HEK293 (cell line): ENCODE results near the gene SGCB.
A peak's percentile ranks its signal among the peaks of the same experiment; 100 is the strongest.

Source experiments
- GLIS1 ChIP-seq: fragments of 450-650 bp; formaldehyde crosslinking; IDR thresholded peaks from 2 replicates; pipeline ENCODE4 v1.5.1; 2016; ENCODE audit warnings: missing biosample characterization, missing genetic modification characterization
- GLIS2 ChIP-seq: fragments of 450-650 bp; formaldehyde crosslinking; IDR thresholded peaks from 2 replicates; pipeline ENCODE4 v1.5.1; 2016; ENCODE audit warnings: missing biosample characterization, missing genetic modification characterization
- IKZF3 ChIP-seq: fragments of 450-650 bp; IDR thresholded peaks from 2 replicates; pipeline ENCODE4 v1.5.0; 2018; ENCODE audit warnings: missing biosample characterization, mild to moderate bottlenecking, missing genetic modification characterization, moderate library complexity
- KLF9 ChIP-seq: fragments of 450-650 bp; formaldehyde crosslinking; IDR thresholded peaks from 2 replicates; pipeline ENCODE4 v1.5.1; 2016; ENCODE audit warnings: missing biosample characterization, missing genetic modification characterization, low read depth
- MZF1 ChIP-seq: fragments of 450-650 bp; formaldehyde crosslinking; IDR thresholded peaks from 2 replicates; pipeline ENCODE4 v1.5.1; 2017; ENCODE audit warnings: missing biosample characterization, missing genetic modification characterization, borderline replicate concordance
- OVOL3 ChIP-seq: fragments of 450-650 bp; formaldehyde crosslinking; IDR thresholded peaks from 2 replicates; pipeline ENCODE4 v1.5.1; 2016; ENCODE audit warnings: missing biosample characterization, missing genetic modification characterization
- SP7 ChIP-seq: fragments of 450-650 bp; formaldehyde crosslinking; IDR thresholded peaks from 2 replicates; pipeline ENCODE4 v1.5.1; 2016; ENCODE audit warnings: missing biosample characterization, missing genetic modification characterization
- YY1 ChIP-seq: fragments of 450-650 bp; formaldehyde crosslinking; IDR thresholded peaks from 2 replicates; pipeline ENCODE4 v1.5.1; 2018; ENCODE audit warnings: missing biosample characterization, missing genetic modification characterization
- YY2 ChIP-seq: fragments of 450-650 bp; formaldehyde crosslinking; IDR thresholded peaks from 2 replicates; pipeline ENCODE4 v1.5.1; 2016; ENCODE audit warnings: missing biosample characterization, missing genetic modification characterization
- ZBTB17 ChIP-seq: fragments of 450-650 bp; formaldehyde crosslinking; IDR thresholded peaks from 2 replicates; pipeline ENCODE4 v1.5.1; 2016; ENCODE audit warnings: missing biosample characterization, missing genetic modification characterization
- ZNF2 ChIP-seq: fragments of 450-650 bp; formaldehyde crosslinking; IDR thresholded peaks from 2 replicates; pipeline ENCODE4 v1.5.1; 2016; ENCODE audit warnings: missing biosample characterization, missing genetic modification characterization
- ZNF221 ChIP-seq: fragments of 450-650 bp; formaldehyde crosslinking; IDR thresholded peaks from 2 replicates; pipeline ENCODE4 v1.5.1; 2017; ENCODE audit warnings: missing biosample characterization, missing genetic modification characterization, borderline replicate concordance
- ZNF335 ChIP-seq: fragments of 450-650 bp; formaldehyde crosslinking; conservative IDR thresholded peaks from 2 replicates; pipeline ENCODE4 v1.5.1; 2016; ENCODE audit warnings: missing biosample characterization, missing genetic modification characterization
- ZNF37A ChIP-seq: fragments of 450-650 bp; IDR thresholded peaks from 2 replicates; pipeline ENCODE4 v1.5.1; 2018; ENCODE audit warnings: missing biosample characterization, missing genetic modification characterization
- ZNF394 ChIP-seq: fragments of 450-650 bp; formaldehyde crosslinking; IDR thresholded peaks from 2 replicates; pipeline ENCODE4 v1.5.1; 2016; ENCODE audit warnings: missing biosample characterization, missing genetic modification characterization, mild to moderate bottlenecking, moderate library complexity, borderline replicate concordance
- ZNF48 ChIP-seq: fragments of 450-650 bp; formaldehyde crosslinking; IDR thresholded peaks from 2 replicates; pipeline ENCODE4 v1.5.1; 2016; ENCODE audit warnings: missing biosample characterization, missing genetic modification characterization
- ZNF558 ChIP-seq: fragments of 450-650 bp; formaldehyde crosslinking; IDR thresholded peaks from 2 replicates; pipeline ENCODE4 v1.5.1; 2016; ENCODE audit warnings: missing biosample characterization, missing genetic modification characterization
- ZNF623 ChIP-seq: fragments of 450-650 bp; formaldehyde crosslinking; IDR thresholded peaks from 2 replicates; pipeline ENCODE4 v1.5.1; 2016; ENCODE audit warnings: missing biosample characterization, missing genetic modification characterization
- ZNF830 ChIP-seq: fragments of 450-650 bp; IDR thresholded peaks from 2 replicates; pipeline ENCODE4 v1.5.0; 2018; ENCODE audit warnings: missing biosample characterization, missing genetic modification characterization, low read depth, mild to moderate bottlenecking, moderate library complexity
- ZXDB ChIP-seq: fragments of 450-650 bp; formaldehyde crosslinking; IDR thresholded peaks from 2 replicates; pipeline ENCODE4 v1.5.1; 2016; ENCODE audit warnings: missing biosample characterization, missing genetic modification characterization
- TF ChIP-seq, protein P1 (sequence below): fragments of 450-650 bp; formaldehyde crosslinking; IDR thresholded peaks from 2 replicates; pipeline ENCODE4 v1.5.1; 2017; ENCODE audit warnings: missing biosample characterization, missing genetic modification characterization
- TF ChIP-seq, protein P2 (sequence below): fragments of 450-650 bp; formaldehyde crosslinking; IDR thresholded peaks from 2 replicates; pipeline ENCODE4 v1.5.1; 2016; ENCODE audit warnings: missing biosample characterization, missing genetic modification characterization, low read depth
- TF ChIP-seq, protein P3 (sequence below): fragments of 450-650 bp; formaldehyde crosslinking; optimal IDR thresholded peaks from 2 replicates; pipeline ENCODE3; 2016; ENCODE audit warnings: missing biosample characterization, mild to moderate bottlenecking, missing genetic modification characterization
- TF ChIP-seq, protein P4 (sequence below): fragments of 450-650 bp; formaldehyde crosslinking; IDR thresholded peaks from 2 replicates; pipeline ENCODE4 v1.5.1; 2016; ENCODE audit warnings: missing biosample characterization, missing genetic modification characterization
- TF ChIP-seq, protein P5 (sequence below): fragments of 450-650 bp; formaldehyde crosslinking; conservative IDR thresholded peaks from 2 replicates; pipeline ENCODE4 v1.5.1; 2016; ENCODE audit warnings: low read depth, missing biosample characterization, missing genetic modification characterization
- TF ChIP-seq, protein P6 (sequence below): fragments of 450-650 bp; formaldehyde crosslinking; IDR thresholded peaks from 2 replicates; pipeline ENCODE4 v1.5.1; 2017; ENCODE audit warnings: missing biosample characterization, missing genetic modification characterization

SGCB gene

DNA sequence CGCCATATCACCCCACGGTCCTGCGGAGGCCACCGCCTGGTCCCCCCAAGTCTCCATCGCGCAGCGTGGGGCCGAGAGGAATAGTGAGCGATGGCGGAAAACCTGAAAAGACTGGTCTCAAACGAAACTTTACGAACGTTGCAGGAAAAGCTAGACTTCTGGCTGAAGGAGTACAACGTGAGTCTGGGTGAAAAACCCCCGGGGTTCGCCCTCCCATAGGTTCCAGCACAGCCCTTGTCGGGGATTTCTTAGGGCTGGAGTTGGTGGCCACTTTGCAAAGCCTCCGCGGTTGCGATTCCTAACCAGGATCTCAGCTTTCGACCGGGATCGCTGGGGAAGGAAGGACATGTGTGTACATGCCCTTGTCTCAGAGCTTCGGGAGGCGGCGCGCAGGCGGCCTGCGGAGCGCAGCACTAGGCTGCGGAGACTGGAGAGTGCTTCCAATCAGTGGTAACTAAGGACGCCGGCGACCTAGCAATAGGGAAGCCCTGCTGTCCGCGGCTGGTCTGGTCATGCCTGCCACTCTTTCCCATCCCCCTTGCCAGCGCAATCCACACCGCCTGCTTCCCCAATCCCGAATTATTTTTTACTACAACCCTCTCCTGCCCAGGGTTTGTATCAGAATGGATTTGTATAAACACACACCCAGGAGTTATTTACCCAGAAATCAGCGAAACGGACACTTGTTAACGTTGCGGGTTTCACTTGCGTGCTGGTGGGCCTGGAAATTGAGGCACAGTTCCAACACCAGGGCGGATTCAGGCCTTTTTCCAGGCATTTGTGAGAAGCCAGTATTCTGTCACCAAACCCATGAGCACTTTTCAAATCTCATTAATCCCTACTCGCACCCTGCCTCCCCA lies 13.7 kb upstream of the SGCB start (continued):
- TF ChIP-seq ZBTB17 (tag by site-specific recombination) = peak; percentile 90
- no peak for TF ChIP-seq GLIS1 (tag by site-specific recombination)
- TF ChIP-seq ZNF623 = no peak
- TF ChIP-seq, protein P1, sequence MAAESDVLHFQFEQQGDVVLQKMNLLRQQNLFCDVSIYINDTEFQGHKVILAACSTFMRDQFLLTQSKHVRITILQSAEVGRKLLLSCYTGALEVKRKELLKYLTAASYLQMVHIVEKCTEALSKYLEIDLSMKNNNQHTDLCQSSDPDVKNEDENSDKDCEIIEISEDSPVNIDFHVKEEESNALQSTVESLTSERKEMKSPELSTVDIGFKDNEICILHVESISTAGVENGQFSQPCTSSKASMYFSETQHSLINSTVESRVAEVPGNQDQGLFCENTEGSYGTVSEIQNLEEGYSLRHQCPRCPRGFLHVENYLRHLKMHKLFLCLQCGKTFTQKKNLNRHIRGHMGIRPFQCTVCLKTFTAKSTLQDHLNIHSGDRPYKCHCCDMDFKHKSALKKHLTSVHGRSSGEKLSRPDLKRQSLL = no peak
- TF ChIP-seq ZNF558 (tag by site-specific recombination) = peak; percentile 100
- no peak for TF ChIP-seq YY2 (tag by site-specific recombination)
- TF ChIP-seq IKZF3 (tag by site-specific recombination) = peak; percentile 74; the same call in 1 of the 2 replicates
- TF ChIP-seq, protein P2, sequence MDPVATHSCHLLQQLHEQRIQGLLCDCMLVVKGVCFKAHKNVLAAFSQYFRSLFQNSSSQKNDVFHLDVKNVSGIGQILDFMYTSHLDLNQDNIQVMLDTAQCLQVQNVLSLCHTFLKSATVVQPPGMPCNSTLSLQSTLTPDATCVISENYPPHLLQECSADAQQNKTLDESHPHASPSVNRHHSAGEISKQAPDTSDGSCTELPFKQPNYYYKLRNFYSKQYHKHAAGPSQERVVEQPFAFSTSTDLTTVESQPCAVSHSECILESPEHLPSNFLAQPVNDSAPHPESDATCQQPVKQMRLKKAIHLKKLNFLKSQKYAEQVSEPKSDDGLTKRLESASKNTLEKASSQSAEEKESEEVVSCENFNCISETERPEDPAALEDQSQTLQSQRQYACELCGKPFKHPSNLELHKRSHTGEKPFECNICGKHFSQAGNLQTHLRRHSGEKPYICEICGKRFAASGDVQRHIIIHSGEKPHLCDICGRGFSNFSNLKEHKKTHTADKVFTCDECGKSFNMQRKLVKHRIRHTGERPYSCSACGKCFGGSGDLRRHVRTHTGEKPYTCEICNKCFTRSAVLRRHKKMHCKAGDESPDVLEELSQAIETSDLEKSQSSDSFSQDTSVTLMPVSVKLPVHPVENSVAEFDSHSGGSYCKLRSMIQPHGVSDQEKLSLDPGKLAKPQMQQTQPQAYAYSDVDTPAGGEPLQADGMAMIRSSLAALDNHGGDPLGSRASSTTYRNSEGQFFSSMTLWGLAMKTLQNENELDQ (tag by site-specific recombination) = no peak
- no peak for TF ChIP-seq ZNF37A (tag by site-specific recombination)
- TF ChIP-seq ZNF48 (tag by site-specific recombination) = no peak
- TF ChIP-seq ZXDB (tag by site-specific recombination) = peak; percentile 56
- no peak for TF ChIP-seq ZNF830 (tag by site-specific recombination)
- no peak for TF ChIP-seq ZNF2 (tag by site-specific recombination)
- no peak for TF ChIP-seq ZNF221 (tag by site-specific recombination)
- TF ChIP-seq ZNF394 (tag by site-specific recombination) = no peak
- TF ChIP-seq, protein P3, sequence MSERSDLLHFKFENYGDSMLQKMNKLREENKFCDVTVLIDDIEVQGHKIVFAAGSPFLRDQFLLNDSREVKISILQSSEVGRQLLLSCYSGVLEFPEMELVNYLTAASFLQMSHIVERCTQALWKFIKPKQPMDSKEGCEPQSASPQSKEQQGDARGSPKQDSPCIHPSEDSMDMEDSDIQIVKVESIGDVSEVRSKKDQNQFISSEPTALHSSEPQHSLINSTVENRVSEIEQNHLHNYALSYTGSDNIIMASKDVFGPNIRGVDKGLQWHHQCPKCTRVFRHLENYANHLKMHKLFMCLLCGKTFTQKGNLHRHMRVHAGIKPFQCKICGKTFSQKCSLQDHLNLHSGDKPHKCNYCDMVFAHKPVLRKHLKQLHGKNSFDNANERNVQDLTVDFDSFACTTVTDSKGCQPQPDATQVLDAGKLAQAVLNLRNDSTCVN (tag by site-specific recombination) = peak; percentile 53
- TF ChIP-seq, protein P4, sequence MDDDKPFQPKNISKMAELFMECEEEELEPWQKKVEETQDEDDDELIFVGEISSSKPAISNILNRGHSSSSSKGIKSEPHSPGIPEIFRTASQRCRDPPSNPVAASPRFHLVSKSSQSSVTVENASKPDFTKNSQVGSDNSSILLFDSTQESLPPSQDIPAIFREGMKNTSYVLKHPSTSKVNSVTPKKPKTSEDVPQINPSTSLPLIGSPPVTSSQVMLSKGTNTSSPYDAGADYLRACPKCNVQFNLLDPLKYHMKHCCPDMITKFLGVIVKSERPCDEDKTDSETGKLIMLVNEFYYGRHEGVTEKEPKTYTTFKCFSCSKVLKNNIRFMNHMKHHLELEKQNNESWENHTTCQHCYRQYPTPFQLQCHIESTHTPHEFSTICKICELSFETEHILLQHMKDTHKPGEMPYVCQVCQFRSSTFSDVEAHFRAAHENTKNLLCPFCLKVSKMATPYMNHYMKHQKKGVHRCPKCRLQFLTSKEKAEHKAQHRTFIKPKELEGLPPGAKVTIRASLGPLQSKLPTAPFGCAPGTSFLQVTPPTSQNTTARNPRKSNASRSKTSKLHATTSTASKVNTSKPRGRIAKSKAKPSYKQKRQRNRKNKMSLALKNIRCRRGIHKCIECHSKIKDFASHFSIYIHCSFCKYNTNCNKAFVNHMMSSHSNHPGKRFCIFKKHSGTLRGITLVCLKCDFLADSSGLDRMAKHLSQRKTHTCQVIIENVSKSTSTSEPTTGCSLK (tag by site-specific recombination) = no peak
- peak; percentile 76 for TF ChIP-seq GLIS2 (tag by site-specific recombination)
- 0 out of 2 replicates have a peak, but pooled peaks have one; percentile 9 for TF ChIP-seq KLF9
- TF ChIP-seq, protein P5, sequence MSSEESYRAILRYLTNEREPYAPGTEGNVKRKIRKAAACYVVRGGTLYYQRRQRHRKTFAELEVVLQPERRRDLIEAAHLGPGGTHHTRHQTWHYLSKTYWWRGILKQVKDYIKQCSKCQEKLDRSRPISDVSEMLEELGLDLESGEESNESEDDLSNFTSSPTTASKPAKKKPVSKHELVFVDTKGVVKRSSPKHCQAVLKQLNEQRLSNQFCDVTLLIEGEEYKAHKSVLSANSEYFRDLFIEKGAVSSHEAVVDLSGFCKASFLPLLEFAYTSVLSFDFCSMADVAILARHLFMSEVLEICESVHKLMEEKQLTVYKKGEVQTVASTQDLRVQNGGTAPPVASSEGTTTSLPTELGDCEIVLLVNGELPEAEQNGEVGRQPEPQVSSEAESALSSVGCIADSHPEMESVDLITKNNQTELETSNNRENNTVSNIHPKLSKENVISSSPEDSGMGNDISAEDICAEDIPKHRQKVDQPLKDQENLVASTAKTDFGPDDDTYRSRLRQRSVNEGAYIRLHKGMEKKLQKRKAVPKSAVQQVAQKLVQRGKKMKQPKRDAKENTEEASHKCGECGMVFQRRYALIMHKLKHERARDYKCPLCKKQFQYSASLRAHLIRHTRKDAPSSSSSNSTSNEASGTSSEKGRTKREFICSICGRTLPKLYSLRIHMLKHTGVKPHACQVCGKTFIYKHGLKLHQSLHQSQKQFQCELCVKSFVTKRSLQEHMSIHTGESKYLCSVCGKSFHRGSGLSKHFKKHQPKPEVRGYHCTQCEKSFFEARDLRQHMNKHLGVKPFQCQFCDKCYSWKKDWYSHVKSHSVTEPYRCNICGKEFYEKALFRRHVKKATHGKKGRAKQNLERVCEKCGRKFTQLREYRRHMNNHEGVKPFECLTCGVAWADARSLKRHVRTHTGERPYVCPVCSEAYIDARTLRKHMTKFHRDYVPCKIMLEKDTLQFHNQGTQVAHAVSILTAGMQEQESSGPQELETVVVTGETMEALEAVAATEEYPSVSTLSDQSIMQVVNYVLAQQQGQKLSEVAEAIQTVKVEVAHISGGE (tag by site-specific recombination) = no peak
- TF ChIP-seq ZNF335 (tag by site-specific recombination) = peak; percentile 90
- peak; percentile 23; the same call in 1 of the 2 replicates for TF ChIP-seq MZF1
- peak; percentile 25; the same call in 1 of the 2 replicates for TF ChIP-seq SP7 (tag by site-specific recombination)
- TF ChIP-seq, protein P6, sequence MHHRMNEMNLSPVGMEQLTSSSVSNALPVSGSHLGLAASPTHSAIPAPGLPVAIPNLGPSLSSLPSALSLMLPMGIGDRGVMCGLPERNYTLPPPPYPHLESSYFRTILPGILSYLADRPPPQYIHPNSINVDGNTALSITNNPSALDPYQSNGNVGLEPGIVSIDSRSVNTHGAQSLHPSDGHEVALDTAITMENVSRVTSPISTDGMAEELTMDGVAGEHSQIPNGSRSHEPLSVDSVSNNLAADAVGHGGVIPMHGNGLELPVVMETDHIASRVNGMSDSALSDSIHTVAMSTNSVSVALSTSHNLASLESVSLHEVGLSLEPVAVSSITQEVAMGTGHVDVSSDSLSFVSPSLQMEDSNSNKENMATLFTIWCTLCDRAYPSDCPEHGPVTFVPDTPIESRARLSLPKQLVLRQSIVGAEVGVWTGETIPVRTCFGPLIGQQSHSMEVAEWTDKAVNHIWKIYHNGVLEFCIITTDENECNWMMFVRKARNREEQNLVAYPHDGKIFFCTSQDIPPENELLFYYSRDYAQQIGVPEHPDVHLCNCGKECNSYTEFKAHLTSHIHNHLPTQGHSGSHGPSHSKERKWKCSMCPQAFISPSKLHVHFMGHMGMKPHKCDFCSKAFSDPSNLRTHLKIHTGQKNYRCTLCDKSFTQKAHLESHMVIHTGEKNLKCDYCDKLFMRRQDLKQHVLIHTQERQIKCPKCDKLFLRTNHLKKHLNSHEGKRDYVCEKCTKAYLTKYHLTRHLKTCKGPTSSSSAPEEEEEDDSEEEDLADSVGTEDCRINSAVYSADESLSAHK (tag by site-specific recombination) = no peak
- TF ChIP-seq YY1 (tag by site-specific recombination) = 0 out of 2 replicates have a peak, but pooled peaks have one; percentile 29
- TF ChIP-seq OVOL3 (tag by site-specific recombination) = no peak
